Measurements from ENCODE around the gene ATP10D.

- TF ChIP-seq, protein P1, sequence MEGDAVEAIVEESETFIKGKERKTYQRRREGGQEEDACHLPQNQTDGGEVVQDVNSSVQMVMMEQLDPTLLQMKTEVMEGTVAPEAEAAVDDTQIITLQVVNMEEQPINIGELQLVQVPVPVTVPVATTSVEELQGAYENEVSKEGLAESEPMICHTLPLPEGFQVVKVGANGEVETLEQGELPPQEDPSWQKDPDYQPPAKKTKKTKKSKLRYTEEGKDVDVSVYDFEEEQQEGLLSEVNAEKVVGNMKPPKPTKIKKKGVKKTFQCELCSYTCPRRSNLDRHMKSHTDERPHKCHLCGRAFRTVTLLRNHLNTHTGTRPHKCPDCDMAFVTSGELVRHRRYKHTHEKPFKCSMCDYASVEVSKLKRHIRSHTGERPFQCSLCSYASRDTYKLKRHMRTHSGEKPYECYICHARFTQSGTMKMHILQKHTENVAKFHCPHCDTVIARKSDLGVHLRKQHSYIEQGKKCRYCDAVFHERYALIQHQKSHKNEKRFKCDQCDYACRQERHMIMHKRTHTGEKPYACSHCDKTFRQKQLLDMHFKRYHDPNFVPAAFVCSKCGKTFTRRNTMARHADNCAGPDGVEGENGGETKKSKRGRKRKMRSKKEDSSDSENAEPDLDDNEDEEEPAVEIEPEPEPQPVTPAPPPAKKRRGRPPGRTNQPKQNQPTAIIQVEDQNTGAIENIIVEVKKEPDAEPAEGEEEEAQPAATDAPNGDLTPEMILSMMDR (IDR thresholded peaks at IDR 0.05) = no peak
- TF ChIP-seq POLR2A (IDR thresholded peaks at IDR 0.05) (no peak), EP300 (IDR thresholded peaks at IDR 0.05) (no peak)
Observed at GRCh38 chr4:47499700-47500099, 14.6 kb downstream of the ATP10D start.

All from tibial nerve (tissue), 4 donors.